Measurements from ENCODE around the gene HNRNPD. TPM values are rescaled to one million over a fixed set of nuclear protein-coding genes. Genes with fewer than 3 reads are reported as not detected.
"Not testable (repeated sequence)": the region's sequence is repeated elsewhere in the genome, so short reads cannot be mapped to it uniquely, and the experiment has no call there.

HNRNPD gene
- total RNA-seq, 1 donor from 2014 or later, result 344 TPM

DNA sequence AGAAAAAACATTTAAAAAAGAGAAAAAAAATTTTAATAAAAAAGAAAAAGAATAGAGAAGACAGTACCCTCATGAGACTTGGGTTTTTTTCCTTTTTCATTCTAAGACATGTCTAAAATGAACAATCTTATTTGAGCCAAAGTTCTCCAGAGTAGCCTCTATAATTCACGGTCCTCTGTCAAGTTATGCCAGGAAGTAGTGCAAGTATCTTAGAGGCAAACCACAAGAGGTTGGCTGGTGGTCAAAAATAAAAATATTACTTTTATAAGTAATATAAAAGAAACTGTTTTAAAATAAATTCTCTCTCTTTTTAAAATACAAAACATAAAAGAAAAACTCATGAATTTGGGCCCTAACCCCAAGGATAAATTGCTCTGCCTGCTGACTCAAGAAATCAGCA lies 29.9 kb upstream of the HNRNPD start:
- H3K4me3 Mint-ChIP-seq, result no peak overlapping the region
- TF ChIP-seq, protein P1, sequence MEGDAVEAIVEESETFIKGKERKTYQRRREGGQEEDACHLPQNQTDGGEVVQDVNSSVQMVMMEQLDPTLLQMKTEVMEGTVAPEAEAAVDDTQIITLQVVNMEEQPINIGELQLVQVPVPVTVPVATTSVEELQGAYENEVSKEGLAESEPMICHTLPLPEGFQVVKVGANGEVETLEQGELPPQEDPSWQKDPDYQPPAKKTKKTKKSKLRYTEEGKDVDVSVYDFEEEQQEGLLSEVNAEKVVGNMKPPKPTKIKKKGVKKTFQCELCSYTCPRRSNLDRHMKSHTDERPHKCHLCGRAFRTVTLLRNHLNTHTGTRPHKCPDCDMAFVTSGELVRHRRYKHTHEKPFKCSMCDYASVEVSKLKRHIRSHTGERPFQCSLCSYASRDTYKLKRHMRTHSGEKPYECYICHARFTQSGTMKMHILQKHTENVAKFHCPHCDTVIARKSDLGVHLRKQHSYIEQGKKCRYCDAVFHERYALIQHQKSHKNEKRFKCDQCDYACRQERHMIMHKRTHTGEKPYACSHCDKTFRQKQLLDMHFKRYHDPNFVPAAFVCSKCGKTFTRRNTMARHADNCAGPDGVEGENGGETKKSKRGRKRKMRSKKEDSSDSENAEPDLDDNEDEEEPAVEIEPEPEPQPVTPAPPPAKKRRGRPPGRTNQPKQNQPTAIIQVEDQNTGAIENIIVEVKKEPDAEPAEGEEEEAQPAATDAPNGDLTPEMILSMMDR (IDR thresholded peaks at IDR 0.05; ENCODE audit: unreplicated experiment), result no peak
- no peaks in the 10 kb centered on the region for H3K9me3 Mint-ChIP-seq
- H3K36me3 Mint-ChIP-seq, result no peaks in the 10 kb centered on the region
- peaks cover 2% of the 10 kb centered on the region for H3K27me3 Mint-ChIP-seq (ENCODE audit: low read depth)
- no peak overlapping the region for H3K27ac Mint-ChIP-seq
- no peak for DNase-seq (ENCODE audit: low spot score in 2 of 2, unreplicated experiment in 2 of 2)
- no peaks in the 10 kb centered on the region for H3K4me1 Mint-ChIP-seq

DNA sequence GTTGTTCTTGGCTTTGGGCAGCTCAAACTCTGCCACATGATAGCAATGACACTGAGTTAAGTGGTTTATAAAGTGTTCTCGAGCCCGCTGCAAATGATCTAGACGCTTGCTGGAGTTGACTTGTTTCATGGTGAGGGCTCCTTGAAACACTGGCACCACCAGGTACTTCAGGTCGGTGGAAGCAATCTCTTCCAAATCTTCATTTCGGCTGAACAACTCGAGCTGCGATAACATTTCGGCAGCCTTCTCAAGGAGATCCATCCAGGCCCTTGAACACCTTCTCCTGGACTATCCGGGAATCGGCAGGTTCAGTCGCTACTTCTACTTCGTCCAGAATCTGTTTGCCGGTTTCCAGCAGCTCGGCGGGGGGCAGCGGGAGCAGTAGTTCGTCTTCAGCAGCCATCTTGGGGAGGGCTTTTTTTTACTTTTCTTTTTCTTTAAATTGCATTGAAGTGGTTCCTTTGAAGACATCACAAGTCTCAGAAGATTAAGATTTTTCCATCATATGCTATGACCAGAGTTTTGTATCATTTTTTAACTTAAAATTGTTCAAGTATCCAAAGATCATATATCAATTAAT lies 28.5 kb upstream of the HNRNPD start:
- no peak for DNase-seq (ENCODE audit: low spot score in 2 of 2, unreplicated experiment in 2 of 2)
- no peak overlapping the region for H3K4me3 Mint-ChIP-seq
- H3K4me1 Mint-ChIP-seq, result no peaks in the 10 kb centered on the region
- no peaks in the 10 kb centered on the region for H3K9me3 Mint-ChIP-seq
- H3K36me3 Mint-ChIP-seq, result no peaks in the 10 kb centered on the region
- TF ChIP-seq, protein P1 (IDR thresholded peaks at IDR 0.05; ENCODE audit: unreplicated experiment), result no peak
- H3K27ac Mint-ChIP-seq, result no peak overlapping the region
- peaks cover 2% of the 10 kb centered on the region for H3K27me3 Mint-ChIP-seq (ENCODE audit: low read depth)

DNA sequence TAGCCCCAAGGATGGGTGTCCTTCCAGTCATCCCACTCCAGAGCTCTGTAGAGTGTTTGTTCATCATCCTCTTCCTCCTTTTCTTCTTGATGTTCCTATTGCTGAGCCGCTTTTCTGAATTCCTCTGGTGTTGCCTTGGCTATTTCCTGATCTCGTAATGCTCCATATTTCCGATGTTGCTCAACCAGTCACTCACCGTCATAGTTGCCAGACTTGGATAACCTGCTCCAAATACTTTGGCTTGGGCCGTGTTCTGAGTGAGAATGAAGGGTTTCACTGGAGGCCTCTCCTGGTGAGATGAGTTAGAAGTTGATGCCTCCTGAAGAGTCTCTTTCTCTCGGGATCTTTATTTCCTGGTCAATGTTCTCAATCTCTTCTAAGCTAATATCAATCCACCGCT lies 27.8 kb upstream of the HNRNPD start:
- peaks cover 2% of the 10 kb centered on the region for H3K27me3 Mint-ChIP-seq (ENCODE audit: low read depth)
- no peak overlapping the region for H3K27ac Mint-ChIP-seq
- TF ChIP-seq, protein P1 (IDR thresholded peaks at IDR 0.05; ENCODE audit: unreplicated experiment), result no peak
- H3K9me3 Mint-ChIP-seq, result no peaks in the 10 kb centered on the region
- no peaks in the 10 kb centered on the region for H3K4me1 Mint-ChIP-seq
- no peak for DNase-seq (ENCODE audit: low spot score in 2 of 2, unreplicated experiment in 2 of 2)
- H3K36me3 Mint-ChIP-seq, result no peaks in the 10 kb centered on the region
- H3K4me3 Mint-ChIP-seq, result no peak overlapping the region

DNA sequence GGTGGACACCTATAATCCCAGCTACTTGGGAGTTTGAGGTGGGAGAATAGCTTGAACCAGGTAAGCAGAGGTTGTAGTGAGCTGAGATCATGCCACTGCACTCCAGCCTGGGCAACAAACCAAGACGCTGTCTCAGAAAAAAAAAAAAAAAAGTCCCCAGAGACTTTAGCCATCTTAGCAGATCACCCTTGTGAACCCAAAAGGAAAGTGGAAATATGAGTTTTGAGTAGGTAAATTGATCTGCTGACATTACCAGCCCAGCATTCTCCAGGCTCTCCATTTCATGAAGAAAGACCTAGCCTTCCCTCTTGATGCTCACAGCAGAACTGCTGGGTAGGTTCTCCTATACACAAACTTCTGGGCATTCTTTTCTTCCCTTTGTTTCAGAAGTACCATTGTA lies 24.5 kb upstream of the HNRNPD start:
- Mint-ChIP-seq H3K9me3 (no peaks in the 10 kb centered on the region), H3K4me1 (no peaks in the 10 kb centered on the region), H3K36me3 (no peaks in the 10 kb centered on the region), H3K27ac (no peak overlapping the region), H3K4me3 (no peak overlapping the region), H3K27me3 (ENCODE audit: low read depth) (peaks cover 4% of the 10 kb centered on the region)
- TF ChIP-seq, protein P1 (IDR thresholded peaks at IDR 0.05; ENCODE audit: unreplicated experiment), result no peak
- no peak for DNase-seq (ENCODE audit: low spot score in 2 of 2, unreplicated experiment in 2 of 2)

DNA sequence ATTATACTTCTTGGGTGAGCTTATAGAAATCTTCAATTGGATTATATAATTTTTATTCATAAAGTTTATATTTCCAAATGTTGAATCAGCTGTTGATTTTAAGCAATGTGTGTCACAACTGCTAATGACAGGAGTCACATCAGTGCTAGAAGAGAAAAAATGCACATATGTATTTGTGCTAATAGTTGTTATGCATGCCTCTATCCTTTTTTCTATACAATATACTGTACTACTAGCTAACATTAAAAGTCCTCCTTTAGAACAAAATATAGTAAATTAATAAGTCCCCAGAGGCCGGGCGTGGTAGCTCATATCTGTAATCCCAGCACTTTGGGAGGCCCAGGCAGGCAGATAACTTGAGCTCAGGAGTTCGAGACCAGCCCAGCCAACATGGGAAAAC lies 23.7 kb upstream of the HNRNPD start:
- TF ChIP-seq, protein P1 (IDR thresholded peaks at IDR 0.05; ENCODE audit: unreplicated experiment), result no peak
- Mint-ChIP-seq H3K27ac (no peak overlapping the region), H3K4me3 (no peak overlapping the region), H3K27me3 (ENCODE audit: low read depth) (peaks cover 4% of the 10 kb centered on the region), H3K9me3 (no peaks in the 10 kb centered on the region), H3K4me1 (no peaks in the 10 kb centered on the region), H3K36me3 (no peaks in the 10 kb centered on the region)
- no peak for DNase-seq (ENCODE audit: low spot score in 2 of 2, unreplicated experiment in 2 of 2)

DNA sequence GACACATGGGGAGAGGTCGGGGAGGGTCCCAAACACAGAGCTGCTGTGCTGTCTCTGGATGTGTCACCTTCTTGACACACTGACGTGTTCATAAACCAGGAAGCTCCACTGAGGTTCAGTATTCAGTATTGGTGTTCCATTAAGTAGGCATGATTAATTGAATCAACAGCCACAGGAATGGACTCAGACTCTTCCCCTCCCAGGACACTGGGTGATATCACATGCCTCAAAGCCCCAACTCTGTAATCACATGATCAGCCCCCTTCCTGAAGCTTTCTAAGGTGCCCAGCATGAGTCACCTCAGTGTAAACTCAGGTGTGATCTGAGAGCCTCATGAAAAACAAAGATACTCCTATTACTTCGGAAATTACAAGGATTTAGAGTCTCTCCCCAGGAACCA lies 21.1 kb upstream of the HNRNPD start:
- no peak overlapping the region for H3K4me3 Mint-ChIP-seq
- H3K27ac Mint-ChIP-seq, result no peak overlapping the region
- no peaks in the 10 kb centered on the region for H3K4me1 Mint-ChIP-seq
- TF ChIP-seq, protein P1 (IDR thresholded peaks at IDR 0.05; ENCODE audit: unreplicated experiment), result no peak
- no peaks in the 10 kb centered on the region for H3K36me3 Mint-ChIP-seq
- H3K9me3 Mint-ChIP-seq, result no peaks in the 10 kb centered on the region
- peaks cover 2% of the 10 kb centered on the region for H3K27me3 Mint-ChIP-seq (ENCODE audit: low read depth)
- DNase-seq (ENCODE audit: low spot score in 2 of 2, unreplicated experiment in 2 of 2), result no peak

DNA sequence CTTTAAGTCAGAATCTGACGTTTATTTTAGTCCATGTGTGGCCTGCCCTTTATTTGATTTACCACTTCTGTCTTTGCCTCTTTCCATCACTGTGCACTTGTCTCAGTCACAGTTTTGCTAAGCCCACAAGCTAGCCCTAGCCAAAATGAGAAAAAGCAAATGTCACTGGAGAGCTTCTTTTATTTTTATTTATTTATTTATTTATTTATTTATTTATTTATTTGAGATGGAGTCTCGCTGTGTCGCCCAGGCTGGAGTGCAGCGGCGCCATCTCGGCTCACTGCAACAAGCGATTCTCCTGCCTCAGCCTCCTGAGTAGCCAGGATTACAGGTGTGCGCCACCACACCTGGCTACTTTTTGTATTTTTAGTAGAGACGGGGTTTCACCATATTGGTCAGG lies 16.3 kb upstream of the HNRNPD start:
- not testable (repeated sequence) for H3K9me3 Mint-ChIP-seq; H3K36me3 Mint-ChIP-seq; H3K4me3 Mint-ChIP-seq; H3K4me1 Mint-ChIP-seq; H3K27me3 Mint-ChIP-seq (ENCODE audit: low read depth); H3K27ac Mint-ChIP-seq; DNase-seq (ENCODE audit: low spot score in 2 of 2, unreplicated experiment in 2 of 2)

Data from mesothelial cell of epicardium (in vitro differentiated cells).